Upper lobe of left lung (tissue), 4 donors: Measurements from ENCODE around the gene GLI3.

Experiments
- EP300 ChIP-seq, 4 donors: sonication (generic); formaldehyde crosslinking; IDR thresholded peaks; one replicate each; pipeline ENCODE4 v1.5.1; 2017; ENCODE audit warnings: antibody characterized with exemption in 4 of 4, control low read depth in 2 of 4
- POLR2A ChIP-seq, 4 donors: fragments of 450-650 bp; IDR thresholded peaks; one replicate each; pipeline ENCODE4 v1.5.1; 2016 to 2017; ENCODE audit warnings: antibody characterized with exemption in 4 of 4, mild to moderate bottlenecking in 2 of 4
- TF ChIP-seq, protein P1 (sequence below), 6 experiments: fragments of 450-650 bp in 4 of 6; fragments of 200-600 bp in 2 of 6; sonication (generic) in 2 of 6; IDR thresholded peaks; one replicate each; pipeline ENCODE4 v1.5.1; 2016 to 2019; ENCODE audit warnings: antibody characterized with exemption in 6 of 6

DNA sequence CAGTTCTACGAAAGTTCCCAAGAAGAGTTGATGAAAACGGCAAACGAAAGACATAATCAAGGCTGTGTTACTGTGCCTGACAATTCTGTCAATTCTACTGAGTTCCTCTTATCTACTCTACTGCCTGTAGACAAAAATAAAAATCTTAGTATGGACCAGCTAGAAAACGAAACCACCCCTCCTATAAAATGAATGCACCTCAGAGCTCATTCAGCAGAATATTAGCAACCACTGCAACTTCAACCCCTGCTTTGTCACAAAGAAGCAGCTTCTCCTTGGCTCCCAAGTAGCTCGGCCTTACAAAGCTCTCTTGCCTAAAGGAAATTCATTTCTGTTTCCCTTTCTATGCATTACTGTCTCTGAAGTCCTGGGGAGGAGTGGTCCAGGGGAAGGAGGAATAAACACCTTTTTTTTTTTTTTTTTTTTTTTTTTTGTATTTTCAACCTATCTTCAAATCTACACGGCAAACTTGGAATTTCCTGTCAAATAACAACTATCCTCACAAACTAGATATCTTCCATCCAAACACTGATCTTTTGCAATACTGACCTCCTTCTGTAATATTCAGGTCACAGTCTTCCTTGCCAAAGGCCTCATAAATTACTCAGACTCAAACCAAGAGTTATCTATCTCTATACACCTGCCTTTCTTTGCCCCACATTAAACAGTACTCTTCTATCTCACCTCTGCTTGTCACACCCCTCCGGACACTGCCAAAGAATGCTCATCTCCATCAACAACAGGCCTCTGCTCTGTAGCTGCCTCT, 74.3 kb downstream of the GLI3 start:
- TF ChIP-seq, protein P1, sequence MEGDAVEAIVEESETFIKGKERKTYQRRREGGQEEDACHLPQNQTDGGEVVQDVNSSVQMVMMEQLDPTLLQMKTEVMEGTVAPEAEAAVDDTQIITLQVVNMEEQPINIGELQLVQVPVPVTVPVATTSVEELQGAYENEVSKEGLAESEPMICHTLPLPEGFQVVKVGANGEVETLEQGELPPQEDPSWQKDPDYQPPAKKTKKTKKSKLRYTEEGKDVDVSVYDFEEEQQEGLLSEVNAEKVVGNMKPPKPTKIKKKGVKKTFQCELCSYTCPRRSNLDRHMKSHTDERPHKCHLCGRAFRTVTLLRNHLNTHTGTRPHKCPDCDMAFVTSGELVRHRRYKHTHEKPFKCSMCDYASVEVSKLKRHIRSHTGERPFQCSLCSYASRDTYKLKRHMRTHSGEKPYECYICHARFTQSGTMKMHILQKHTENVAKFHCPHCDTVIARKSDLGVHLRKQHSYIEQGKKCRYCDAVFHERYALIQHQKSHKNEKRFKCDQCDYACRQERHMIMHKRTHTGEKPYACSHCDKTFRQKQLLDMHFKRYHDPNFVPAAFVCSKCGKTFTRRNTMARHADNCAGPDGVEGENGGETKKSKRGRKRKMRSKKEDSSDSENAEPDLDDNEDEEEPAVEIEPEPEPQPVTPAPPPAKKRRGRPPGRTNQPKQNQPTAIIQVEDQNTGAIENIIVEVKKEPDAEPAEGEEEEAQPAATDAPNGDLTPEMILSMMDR (IDR thresholded peaks at IDR 0.05), result no peak
- no peak for TF ChIP-seq POLR2A (IDR thresholded peaks at IDR 0.05)
- no peak for TF ChIP-seq EP300 (IDR thresholded peaks at IDR 0.05)
